GM13977 (cell line): Measurements from ENCODE around the gene FOXN3.

Experiments used
- DNase-seq: peaks from one replicate; pipeline ENCODE4 v3.0.0; 2012; ENCODE audit warnings: low spot score
- in situ Hi-C: fragments of 300-500 bp; cut with MboI; formaldehyde crosslinking; loops from one replicate; pipeline ENCODE4 v1.12.0; 2022; ENCODE audit warnings: low sequenced_read_pairs, low pct_unique_long_range_greater_than_20kb, mixed read lengths, inconsistent platforms; ENCODE audit not compliant: unreplicated experiment
- TF ChIP-seq, protein P1 (sequence below): IDR thresholded peaks from 2 replicates; pipeline ENCODE4 v1.5.1; 2012; ENCODE audit warnings: mild to moderate bottlenecking, control low read depth; ENCODE audit not compliant: insufficient read depth; ENCODE audit errors: extremely low read depth, missing control alignments

Gene FOXN3

DNA sequence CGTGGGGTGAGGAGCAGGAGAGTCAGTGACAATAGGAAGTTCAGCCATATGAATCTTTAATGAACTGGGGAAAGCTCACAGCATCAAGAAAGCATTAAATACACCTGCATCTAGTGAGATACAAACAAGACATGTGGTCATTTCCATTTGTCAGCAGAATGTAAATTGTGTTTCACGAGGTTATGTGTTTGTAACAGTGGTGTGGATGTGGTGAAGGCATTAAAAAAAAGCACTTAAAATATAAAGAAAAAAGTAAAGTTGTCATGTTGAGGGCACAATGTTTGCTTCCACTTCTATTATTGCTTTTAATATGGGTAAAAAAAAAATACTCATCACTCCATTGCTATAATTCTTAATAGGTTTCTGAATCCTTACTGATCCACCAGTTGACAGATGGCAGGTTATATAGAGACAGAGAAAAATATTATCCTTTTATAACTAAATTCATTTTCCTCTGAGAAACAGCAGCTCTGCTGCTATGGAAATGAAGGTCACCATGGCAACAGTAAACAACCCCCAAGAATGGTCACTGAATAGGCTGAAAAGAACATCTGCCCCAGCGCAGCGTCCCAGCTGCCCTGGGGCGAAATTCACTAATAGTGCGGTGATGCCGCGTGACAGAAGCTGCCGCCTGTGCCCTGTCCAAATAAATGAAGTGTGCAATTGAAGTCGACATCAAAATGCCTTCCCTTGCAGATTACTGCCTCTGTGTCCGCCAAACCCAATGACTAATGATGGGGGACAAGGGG lies 226.1 kb downstream of the FOXN3 start:
- in situ Hi-C loops: loop anchor here (25.0 kb wide), 1 partner anchor 721 kb away; no protein-coding TSS in a partner anchor
- TF ChIP-seq, protein P1, sequence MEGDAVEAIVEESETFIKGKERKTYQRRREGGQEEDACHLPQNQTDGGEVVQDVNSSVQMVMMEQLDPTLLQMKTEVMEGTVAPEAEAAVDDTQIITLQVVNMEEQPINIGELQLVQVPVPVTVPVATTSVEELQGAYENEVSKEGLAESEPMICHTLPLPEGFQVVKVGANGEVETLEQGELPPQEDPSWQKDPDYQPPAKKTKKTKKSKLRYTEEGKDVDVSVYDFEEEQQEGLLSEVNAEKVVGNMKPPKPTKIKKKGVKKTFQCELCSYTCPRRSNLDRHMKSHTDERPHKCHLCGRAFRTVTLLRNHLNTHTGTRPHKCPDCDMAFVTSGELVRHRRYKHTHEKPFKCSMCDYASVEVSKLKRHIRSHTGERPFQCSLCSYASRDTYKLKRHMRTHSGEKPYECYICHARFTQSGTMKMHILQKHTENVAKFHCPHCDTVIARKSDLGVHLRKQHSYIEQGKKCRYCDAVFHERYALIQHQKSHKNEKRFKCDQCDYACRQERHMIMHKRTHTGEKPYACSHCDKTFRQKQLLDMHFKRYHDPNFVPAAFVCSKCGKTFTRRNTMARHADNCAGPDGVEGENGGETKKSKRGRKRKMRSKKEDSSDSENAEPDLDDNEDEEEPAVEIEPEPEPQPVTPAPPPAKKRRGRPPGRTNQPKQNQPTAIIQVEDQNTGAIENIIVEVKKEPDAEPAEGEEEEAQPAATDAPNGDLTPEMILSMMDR: no peak
- no peak for DNase-seq

DNA sequence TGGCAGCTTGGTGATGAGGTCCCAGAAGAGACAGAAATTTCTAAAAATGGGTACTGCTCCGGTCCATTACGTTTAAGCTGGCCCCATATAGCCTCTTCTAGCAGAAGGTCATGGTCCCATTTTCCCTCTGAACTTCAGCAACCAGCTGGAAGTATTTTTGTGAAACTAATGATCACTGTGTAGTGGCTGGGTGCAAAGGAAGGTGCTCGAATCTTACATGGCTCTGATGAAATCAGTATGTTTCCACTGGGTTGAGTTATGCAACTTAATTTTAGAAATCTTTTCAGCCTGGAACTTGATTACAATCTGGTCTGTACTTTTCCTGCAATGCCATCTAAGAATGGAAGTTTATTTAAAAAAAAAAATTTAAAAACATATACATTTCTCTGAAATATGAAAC lies 228.5 kb downstream of the FOXN3 start:
- in situ Hi-C loops: loop anchor here (25.0 kb wide), 1 partner anchor 724 kb away; no protein-coding TSS in a partner anchor
- TF ChIP-seq, protein P1: no peak
- DNase-seq: no peak

DNA sequence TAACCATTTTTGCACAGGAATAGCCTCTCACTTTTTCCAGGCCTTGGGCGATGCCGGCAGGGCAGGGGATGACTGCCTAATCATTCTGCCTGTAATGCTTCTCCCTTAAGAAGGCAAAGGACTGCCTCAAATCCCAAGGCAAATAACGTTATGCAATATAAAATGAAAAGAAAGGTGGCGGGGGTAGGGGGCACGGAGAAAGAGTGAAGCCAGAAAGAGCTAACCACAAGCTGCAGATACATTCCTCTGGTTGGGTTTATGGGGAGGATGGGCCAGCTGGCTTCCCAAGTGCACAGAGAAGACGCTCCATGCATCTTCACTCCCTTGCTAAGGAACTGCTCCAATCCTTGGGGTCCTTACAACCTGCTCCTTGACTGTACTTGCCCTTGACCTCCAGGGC lies 229.5 kb downstream of the FOXN3 start:
- TF ChIP-seq, protein P1: no peak
- no peak for DNase-seq
- in situ Hi-C loops: loop anchor here (25.0 kb wide), 1 partner anchor 725 kb away; no protein-coding TSS in a partner anchor

DNA sequence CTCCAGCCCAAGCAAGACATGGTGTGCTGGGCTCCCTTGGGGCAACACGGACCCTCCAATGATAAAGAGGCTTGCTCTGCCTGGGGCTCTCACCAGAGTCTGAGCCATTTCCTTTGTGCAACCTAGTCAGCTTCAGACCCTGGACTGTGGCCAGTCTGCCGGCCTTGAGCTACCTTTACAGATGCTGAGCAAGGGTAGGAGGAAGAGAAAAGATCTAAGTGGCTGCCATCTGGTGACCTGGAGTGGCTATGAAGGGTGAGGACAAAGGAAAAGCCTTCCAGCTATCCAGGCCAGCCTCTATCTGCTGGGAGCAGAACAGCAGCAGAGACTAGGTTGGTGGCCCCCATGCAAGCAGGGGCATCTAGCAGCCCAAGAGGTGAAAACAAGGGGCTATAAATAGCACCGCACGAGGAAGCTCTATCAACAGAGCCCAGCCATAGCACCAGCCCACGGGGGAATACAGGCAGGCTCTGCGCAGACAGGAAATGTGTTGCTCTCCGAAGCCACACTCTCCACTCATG lies 230.1 kb downstream of the FOXN3 start:
- DNase-seq: no peak
- in situ Hi-C loops: loop anchor here (25.0 kb wide), 1 partner anchor 725 kb away; no protein-coding TSS in a partner anchor
- TF ChIP-seq, protein P1: no peak

DNA sequence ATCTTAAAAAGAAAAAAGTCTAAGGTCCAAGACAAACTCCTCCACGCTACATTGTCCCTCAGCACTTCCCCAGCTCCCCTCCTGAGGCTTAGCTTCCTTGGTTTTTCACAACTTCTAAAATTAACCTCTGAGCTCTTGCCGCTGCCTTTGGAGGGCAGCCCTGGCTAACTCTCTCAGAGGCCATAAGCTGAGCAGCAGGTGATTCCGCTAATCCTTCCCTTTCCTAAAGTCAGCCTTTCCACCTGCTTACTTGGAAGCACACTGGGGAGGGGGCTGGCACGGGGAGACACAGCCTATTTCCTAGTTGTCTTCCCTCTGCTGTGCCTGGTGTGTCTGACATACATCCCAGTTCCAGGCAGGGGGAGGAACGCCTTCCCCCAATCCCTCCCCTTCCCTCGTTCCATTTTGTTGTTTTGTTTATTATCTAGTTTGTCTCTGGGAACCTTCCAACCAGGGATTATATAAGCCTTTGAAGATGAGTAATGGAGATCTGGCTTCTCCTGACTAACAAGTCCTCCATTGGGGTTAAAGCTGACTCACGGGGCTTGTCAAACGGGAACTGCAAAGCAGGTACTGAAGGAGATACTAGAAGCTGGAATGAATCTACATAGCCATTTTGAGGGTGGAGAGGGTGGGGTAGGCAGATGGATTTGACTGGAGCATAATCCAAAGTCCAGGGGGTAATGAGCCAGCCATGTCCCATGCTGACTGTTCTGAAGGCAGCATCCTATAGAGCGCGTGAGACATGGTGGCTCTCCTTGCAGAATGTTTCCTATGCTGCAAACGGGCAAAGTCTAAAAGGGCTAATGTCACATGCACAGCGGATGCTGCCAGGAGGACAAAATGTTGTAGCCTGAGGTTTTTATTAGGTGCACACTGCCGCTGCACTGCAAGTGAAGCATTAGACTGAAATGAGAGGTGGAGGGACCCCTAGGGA lies 230.8 kb downstream of the FOXN3 start:
- in situ Hi-C loops: loop anchor here (25.0 kb wide), 1 partner anchor 726 kb away; no protein-coding TSS in a partner anchor
- TF ChIP-seq, protein P1: no peak
- no peak for DNase-seq

DNA sequence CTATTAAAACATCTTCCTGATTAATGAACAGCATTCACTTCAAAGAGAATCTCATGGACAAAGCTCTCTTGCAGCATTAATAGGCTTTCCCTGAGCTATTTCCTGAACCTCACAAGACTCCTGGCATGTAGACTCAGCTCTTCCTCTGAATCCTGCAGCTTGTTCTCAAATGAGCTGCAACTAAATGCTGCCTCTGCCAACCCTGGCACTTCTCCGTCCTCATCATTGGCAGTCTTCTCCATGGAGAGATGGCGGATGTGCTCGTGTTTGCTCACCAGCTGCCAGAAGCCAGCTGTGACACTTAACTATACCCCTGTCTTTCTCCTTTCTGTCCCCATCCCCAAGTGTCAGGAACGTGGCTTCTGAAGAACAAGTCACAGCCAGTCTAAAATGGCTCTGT lies 232.1 kb downstream of the FOXN3 start:
- in situ Hi-C loops: loop anchor here (25.0 kb wide), 1 partner anchor 727 kb away; no protein-coding TSS in a partner anchor
- no peak for DNase-seq
- TF ChIP-seq, protein P1: no peak
